ENCODE results near the gene ACP7.
"Not testable (repeated sequence)": the region's sequence is repeated elsewhere in the genome, so short reads cannot be mapped to it uniquely, and the experiment has no call there.

Gene ACP7

GRCh38 chr19:39110263-39110967 is 26.2 kb downstream of the ACP7 start:
- DNase-seq, result peak; percentile 68

GRCh38 chr19:39111593-39112199 is 27.5 kb downstream of the ACP7 start:
- DNase-seq, result no peak

GRCh38 chr19:39112338-39112890 is 28.2 kb downstream of the ACP7 start:
- no peak for DNase-seq

GRCh38 chr19:39113199-39113598 is 29.0 kb downstream of the ACP7 start:
- DNase-seq, result no peak

GRCh38 chr19:39115105-39115847 is 31.1 kb downstream of the ACP7 start:
- no peak for DNase-seq

GRCh38 chr19:39117023-39117422 is 32.9 kb downstream of the ACP7 start:
- DNase-seq, result not testable (repeated sequence)

GRCh38 chr19:39119830-39120229 is 35.7 kb downstream of the ACP7 start:
- DNase-seq, result no peak

GRCh38 chr19:39122934-39123731 is 39.0 kb downstream of the ACP7 start:
- no peak for DNase-seq

- DNase-seq, result no peak
These were observed 40.1 kb downstream of the ACP7 start for GRCh38 chr19:39124136-39124764.

- DNase-seq, result no peak
These were observed 41.0 kb downstream of the ACP7 start for GRCh38 chr19:39125199-39125553.

GRCh38 chr19:39125554-39126311 is 41.6 kb downstream of the ACP7 start, which contains the start of gene PAK4:
PAK4 (plus strand) TSS chr19:39125786; CDS start chr19:39169554, 43,768 bp downstream.
- DNase-seq, result peak; percentile 92

- no peak for DNase-seq
These were observed 42.4 kb downstream of the ACP7 start for GRCh38 chr19:39126312-39127187.

GRCh38 chr19:39127812-39128515 is 43.8 kb downstream of the ACP7 start:
- DNase-seq, result no peak

- DNase-seq, result no peak
These were observed 44.4 kb downstream of the ACP7 start for GRCh38 chr19:39128516-39129079.

- no peak for DNase-seq
These were observed 44.9 kb downstream of the ACP7 start for GRCh38 chr19:39129116-39129515.

- DNase-seq, result no peak
These were observed 46.4 kb downstream of the ACP7 start for GRCh38 chr19:39130337-39131254.

- DNase-seq, result no peak
These were observed 47.1 kb downstream of the ACP7 start for GRCh38 chr19:39131255-39131755.
